ENCODE data around the gene SERPINH1.
A peak's percentile ranks its signal among the peaks of the same experiment; 100 is the strongest.

SERPINH1 gene

DNA sequence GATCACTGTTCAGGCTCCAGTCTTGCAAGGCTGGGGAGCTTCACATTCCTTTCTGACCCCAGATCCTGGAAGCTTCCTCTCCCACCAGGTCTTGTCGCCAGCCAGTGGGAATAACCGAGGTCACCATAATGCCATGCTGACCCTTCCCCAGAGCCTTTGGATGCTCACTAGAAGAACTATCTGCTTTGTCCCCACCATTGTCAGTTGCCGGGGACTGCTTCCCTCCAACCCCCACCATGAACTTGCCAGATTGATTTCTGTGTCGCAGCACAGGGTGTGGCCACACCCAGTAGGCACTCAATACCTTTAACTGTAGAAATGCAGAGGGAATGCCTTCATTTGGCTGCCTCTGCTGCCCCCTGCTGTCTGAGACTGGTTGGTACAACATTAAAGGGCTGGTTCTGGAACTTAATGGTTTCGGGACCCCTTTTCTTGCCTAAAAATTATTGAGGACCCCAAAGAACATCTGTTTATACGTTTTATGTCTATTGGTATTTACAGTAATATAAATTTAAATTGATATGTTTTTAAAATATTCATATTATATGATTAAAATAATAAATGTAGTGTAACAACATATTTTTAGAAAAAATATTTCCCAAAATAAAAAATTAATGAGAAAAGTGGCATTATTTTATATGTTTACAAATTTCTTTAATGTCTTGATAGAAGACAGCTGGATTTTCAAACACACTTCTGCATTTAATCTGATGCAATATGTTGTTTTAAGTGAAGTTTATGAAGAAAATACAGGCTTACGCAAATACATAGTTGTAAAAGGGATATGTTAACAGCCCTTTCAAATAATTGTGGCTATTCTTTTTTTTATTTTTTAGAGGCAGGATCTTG is 29.6 kb upstream of the SERPINH1 start:
- peak; percentile 54 to 83 (median 76) for DNase-seq

DNA sequence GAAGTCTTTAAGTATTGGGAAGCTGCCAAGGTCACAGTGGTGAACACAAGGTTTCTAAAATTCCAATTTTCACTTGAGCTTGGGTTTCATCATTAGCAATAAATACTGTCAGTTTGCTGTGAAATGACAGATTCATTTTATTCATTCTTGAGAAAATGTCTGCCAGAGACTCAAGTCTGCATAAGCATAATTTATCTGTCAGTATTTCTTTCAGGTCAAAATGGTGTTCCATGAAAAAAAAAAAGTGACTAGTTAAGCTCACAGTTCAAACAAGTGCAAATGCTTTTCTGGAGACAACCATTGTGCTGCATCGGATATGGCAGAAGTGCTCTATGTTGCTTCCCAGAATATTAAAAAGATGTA is 28.2 kb upstream of the SERPINH1 start:
- DNase-seq: no peak

DNA sequence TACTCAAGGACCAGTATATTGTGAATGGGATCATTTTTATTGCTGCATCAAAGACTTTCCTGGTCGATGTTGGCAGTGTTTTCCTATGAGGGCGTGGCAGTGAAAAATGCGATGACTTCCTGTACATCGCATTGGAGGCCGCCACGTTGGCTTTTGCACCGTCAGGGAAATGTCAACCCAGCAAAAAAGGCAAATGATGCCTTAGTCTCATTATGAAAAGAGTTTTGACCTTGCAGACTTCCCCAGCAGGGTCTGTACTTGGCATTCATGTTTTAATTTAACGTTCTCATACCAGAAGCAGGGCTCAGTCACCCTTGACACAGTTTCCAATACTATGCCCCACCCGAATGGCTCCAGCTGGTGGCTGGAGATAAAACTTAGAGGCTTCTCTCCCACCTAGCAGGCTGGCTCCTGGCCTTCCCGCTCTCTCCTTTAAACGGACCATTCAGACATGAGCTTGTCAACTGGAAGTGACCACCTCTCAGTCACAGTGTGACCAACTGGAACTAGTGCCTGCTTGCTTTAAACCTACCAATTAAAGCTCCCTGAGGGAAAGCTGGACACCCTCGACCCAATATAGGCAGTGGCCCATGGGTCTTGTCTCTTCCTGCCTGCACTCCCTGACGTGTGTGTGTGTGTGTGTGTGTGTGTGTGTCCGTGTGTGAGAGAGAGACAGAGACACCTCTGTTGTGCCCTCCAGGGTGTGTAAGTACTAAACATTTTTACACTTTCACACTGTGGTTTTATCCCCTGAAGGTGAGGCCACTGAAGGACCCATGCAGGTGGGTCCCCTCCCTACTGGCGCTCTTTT is 27.6 kb upstream of the SERPINH1 start:
- DNase-seq: no peak

DNA sequence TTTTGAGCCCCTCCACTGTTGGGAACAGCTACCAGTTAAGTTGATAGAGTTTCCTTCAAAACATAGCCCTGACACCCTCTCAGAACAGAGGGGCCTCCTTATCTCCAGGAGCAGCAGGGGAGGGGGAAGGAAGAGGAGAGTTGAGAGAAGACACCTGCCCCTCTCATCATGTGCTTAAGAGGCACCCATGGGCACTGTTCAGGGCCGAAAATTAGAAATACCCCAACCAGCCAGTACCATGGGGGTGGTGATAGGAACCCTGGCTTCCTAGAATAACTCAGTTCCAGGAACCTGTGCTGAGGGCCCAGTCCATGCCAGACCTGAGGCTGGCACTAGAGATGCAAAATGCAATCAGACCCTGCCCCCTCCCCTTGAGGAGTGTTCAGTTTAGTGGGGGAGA is 27.0 kb upstream of the SERPINH1 start:
- no peak for DNase-seq

DNA sequence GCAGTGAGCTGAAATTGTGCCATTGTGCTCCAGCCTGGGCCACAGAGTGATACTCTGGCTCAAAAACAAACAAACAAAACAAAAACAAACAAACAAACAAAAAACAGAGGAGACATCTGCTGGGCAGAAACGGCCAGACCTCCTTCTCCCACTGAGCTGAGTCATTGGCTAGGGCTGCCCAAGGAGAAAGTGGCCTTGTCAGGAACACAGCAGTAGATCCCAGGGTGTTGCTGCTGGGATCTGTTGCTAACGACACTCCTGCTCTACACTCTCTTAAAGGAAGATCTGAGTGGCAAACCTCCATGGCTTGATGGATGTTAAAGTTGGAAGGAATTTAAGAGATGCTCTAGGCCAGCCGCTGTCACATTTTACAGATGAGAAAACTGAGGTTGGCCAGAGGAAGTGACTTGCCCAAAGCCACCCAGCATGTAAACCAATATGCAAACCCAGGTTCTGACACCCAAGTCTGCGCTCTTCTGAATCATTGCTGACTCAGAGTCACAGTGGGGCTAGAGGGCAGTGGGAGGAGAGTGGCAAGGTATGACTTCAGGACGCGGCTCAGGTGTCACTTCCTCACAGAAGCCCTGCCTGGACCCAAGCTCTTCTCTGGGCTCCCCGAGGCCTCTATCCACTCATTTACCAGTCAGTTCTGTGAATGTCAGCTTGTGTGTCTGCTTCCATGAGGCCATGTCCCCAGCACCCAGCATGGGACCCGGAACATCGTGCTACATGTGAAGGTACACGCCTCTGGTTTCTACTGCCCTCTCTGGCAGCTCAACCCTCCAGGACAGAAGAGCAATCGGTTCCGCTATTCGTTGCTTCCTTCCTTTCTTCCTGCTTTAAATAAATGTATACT is 25.0 kb upstream of the SERPINH1 start:
- peak in 1 of 5 donors; percentile 82 for DNase-seq

DNA sequence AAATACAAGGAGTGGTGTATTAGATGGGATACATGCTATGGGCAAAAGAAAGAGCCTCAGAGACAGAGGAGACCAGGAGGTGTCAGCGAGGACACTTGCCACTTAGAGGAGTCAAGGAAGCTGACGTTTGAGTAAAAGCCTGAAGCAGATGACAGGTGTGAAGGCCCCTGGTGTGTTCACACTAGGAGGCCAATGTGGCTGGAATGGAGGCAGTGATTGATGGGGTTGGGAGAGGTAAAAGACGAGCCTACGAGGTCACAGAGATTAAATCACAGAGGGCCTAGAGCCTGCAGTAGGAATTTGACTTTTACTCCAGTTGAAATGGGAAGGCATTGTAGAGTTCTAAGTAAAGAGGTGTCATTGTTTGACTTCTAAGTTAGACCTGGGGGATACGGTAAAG is 24.3 kb upstream of the SERPINH1 start:
- DNase-seq: no peak

DNA sequence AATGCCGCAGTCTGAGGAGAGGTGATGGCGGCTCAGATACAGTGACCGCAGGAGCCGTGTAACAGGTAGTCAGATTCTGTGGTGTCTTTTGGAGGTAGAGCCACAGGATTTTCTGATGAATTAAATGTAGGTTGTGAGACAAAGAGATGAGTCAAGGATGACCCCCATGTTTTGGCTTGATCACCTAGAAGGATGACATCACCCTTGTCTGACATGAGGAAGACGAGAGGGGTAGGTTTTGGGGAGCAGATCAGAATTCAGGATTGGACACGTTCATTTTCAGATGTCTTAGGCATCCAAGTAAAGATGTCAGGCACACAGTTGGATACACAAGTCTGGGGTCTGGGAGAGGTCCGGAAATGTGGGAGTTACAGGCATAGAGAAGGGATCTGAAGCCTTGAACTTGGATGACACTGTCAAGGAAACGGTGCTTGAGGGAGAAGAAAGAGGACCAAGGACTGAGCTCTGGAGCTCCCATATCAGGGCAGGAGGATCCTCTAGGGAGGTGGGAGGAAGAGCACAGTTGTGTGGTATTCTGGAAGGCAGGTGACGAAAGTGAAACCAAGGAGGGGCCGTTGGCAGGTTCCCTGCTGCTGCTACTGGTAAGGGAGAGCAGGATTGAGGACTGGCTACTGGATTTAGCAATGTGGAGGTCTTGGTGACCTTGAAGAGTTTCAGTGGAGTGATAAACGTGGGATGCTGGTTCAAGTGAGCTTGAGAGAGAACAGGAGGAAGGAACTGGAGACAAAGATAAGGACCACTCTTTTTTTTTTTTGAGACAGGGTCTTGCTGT is 23.7 kb upstream of the SERPINH1 start:
- no peak for DNase-seq

DNA sequence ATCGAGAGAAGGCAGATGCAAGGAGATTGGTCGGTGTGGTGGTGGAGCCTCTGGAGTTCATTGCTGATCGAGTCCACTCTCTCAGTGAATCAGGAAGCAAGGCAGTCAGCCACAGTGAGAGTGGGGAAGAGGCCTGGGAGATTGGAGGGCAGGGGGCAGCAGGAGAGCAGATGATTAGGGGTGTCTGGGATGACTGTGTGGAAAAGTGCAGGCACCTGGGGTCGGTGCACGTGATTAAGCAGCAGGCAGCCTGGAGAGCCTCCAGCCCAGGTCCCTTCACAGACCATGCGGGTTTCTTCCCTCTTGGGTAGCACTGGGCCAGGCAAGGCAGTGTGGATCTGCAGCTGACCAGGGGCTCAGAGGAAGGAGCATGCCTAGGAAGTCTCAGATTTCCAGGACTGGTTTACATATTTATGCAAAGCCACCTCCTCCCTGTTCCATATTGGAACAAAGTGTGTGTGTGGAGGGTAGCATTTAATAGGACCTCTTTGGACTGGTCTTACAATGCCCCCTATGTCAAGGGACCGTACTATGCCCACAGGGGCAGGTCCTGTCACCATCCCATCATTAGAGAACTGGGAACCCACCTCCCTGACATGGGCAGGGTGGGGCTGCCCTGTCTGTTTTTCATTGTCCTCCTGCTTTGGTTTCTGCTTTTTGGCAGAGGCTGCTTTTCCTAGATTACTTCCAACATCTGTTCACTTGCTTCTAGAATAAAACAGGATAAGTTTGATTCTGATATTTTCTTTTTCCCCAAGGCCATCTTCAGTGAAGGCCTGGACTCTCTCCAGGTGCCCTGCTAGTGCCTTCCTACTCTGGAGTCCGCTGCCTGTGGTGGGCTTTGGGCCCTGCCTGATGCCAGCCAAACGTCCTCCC is 22.4 kb upstream of the SERPINH1 start:
- DNase-seq: no peak

DNA sequence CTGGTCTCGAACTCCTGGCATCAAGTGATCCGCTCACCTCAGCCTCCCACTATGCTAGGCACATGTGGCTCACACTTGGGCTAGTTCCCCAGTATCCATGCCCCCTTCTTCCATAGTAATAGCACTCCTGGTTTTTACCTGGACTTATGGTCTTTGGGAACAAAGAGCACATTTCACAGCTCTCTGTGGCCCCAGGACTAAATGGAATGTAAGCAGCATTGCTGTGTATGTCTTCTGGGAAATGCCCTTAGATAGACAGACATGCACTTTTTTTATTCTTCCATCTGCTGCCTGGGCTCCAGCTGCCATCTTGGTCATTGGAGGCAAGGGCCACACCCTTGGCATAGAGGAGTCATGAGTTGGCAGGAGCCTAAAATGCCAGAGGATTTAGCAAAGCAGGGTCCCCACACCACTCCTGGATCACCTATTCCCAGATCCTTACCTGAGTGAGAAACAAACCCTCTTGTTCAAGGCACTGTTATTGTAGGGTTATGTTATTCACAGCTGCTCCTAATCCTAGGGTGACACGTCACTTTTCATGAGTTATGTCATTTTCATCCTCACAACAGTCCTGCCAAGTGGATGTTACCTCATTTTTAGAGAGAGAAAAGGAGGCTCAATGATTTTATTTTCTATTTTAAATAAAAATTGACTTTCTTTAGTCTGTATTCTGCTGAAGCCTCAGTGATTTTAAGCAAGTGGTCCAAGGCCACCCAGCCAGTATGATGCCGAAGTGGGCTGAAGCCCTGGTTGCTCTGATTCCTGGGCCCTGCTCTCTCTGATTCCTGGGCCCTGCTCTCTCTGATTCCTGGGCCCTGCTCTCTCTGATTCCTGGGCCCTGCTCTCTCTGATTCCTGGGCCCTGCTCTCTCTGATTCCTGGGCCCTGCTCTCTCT is 20.6 kb upstream of the SERPINH1 start:
- DNase-seq: no peak

DNA sequence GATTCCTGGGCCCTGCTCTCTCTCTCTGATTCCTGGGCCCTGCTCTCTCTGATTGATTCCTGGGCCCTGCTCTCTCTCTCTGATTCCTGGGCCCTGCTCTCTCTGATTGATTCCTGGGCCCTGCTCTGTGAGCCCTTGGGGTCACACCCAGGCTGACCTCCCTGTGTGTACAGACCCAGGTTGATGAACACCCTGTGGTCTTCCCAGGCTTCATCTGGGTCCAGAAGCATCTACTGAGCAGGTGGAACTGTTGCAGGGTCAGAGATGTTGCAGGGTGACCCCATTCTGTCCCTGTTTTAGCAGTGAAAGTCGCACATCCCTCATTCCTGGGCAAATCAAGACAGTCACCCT is 20.0 kb upstream of the SERPINH1 start:
- DNase-seq: no peak

DNA sequence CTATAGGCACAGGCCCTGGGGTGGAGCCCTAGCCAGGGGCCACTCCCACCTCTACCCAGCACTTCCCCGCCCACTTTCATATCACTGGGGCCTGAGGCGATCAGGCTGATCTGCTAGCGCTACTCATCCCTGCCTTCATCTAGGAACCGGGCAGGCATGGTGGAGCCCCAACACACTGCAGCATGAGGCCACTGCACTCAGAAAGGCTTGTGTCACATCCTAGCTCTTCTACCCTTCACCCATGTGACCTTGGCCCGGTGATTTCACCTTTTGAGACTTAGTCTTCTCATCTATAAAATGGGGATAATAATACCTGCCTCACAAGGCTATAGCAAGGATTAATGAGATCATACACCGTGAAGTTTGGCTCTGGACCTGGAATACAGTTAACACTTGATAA is 18.2 kb upstream of the SERPINH1 start:
- DNase-seq: no peak

DNA sequence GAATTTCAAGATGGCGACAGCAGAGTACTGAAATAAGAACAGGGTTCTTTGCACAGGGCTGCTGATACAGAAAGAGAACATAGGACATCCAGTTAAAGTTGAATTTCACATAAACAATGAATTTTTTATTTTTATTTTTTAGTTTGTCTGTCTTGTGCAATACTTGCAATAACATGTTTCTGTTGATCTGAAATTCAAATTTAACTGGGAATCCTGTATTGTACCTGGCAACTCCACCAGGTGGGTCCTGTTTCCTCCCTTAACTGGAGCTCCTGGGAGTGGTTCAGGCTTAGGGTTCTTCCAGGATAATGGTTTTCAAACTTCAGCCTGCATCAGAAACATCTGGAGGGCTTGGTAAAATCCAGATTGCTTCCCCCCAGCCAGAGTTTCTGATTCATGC is 14.9 kb upstream of the SERPINH1 start:
- DNase-seq: no peak

DNA sequence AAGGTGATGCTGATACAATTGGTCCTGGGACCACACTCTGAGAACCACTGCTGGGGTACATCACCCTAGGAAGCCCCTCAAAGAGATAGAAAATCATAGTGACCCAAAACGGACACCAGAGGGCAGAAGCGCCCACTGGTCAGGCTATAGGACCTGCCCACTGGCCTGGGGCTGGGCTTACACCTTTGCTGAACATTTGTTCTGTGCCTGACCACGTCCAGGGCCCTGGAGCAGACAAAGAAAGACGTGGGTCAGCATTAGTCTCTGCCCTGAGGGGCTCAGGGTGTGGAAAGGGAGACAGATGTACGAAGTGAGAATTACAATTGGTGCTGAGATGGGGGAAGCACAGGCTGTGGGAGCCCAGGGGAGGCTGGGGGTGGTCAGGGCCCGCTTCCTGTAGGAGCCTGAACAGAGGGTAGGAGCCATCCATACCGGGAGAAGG is 14.4 kb upstream of the SERPINH1 start:
- DNase-seq: no peak

DNA sequence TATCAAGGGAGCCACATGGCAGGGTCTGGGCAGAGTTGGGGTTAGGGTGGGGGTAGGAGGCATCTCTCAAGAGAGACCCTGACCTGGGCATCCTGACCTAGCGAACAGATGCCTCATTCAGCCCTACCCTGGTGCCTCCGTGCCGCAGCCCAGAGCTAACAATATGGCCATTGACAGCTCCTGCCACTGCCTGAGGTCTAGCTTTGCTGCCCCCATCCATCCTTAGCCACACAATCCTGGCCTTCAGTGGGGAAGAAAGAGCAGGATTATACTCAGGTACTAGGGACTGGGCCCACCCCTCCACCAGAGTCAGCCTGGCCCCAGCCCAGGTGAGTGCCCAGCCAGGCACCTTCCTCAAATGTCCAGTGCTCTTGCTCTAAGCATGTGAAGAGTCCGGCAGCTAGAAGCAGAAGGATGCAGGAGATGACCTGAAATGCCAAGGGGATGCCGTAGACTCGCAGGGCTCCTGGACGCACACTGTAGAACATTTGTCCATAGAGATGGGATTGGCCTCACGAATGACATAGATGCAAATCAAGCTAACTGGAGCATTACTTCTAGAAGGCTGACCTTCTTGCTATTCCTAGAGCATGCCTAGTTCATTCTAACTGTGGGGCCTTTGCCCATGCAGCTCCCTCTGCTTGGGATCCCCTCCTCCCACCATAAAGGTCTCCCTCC is 13.3 kb upstream of the SERPINH1 start:
- no peak for DNase-seq

DNA sequence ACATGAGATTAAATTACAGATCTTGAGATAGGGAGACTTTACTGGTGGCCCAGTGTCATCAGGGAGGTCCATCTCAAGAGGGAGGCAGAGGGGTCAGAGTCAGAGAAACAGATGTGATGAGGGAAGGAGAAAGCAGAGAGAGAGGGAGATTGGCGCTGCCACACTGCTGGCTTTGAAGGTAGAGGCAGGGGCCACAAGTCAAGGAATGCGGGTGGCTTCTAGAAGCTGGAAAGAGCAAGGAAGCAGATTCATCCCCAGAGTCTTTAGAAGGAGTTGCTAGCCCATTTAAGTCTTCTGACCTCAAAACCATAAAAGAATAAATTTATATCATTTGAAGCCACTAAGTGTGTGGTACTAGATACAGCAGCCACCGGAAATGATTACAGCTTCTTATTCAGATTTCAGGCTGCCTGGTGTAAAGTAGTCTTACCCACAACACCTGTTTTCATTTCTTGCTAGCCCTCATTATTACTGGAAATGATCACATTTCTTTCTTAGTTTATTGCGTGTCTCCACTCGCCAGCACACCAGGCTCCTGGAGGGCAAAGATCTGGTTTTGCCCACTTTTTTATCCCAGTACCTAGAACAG is 12.6 kb upstream of the SERPINH1 start:
- DNase-seq: peak in 1 of 5 donors; percentile 38

DNA sequence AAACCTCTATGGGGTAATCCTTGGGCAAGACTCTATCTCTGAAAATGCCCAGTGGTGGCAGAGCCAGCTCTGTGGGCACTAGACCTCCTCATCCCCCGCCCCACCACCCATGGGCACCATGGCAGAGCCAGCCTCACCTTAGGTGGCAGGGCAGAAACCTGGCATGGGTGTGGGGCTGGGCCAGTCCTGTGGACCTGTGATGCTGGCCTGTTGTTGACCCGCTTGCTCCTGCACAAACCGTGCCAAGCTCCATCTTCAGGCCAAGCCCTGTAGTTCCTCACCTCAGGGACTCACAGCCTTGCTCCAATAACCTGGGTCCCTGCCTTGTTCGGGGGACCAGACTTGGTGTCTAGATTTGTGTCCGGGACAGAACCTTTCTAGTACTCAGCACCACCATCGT is 8.9 kb upstream of the SERPINH1 start:
- no peak for DNase-seq

DNA sequence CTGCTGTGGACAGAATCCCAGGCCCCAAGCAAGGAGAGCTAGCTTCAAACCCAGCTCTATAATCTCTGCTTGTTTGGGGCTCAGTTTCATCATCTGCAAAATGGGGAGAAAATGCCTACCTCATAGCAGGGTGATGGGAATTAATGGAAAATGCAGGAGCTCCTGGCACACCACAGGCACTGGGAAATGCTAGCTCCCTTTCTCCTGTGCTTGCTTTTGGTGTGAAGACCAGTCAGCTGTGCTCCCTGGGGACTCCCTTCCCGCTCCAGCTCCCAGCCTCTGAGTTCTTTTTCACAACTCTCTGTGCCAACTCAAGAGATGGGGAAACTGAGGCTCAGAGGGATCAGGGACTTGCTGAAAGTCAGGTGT is 8.2 kb upstream of the SERPINH1 start:
- DNase-seq: no peak

DNA sequence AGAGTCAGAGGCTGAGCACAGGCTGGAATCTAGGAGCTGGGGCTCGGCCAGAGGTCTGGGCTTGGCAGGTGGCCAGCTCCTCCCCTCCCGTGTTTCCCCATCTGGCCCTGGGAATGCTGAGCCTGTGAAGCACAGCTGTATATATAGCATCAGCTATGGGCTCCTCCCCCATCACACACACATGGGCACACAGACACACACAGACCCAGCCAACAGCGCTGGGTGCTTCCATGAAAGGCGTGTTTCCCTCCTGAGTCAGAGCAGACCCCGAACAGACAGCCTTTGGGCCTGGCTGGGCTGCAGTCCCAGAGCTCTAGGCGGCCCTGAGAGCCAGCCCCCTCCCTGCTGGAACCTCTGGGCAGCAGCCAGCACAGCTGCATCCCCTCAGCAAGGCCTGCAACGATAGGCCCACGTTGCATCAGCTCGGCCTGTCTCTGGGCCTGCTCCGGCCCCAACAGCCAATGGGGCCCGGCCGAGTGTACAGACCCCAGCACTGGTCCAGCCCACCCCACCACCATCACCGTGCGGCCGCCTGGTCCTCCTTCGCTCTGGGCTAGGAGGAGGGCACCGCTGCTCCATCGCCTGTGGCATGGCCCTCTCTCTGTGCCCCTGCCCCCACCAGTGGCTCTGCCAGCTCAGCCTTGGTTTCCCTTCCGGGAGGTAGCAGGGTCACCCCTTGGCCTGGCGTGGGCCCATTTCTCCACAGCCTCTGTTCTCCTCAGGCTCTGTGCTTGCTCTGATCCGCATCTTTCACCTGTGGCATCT is 7.6 kb upstream of the SERPINH1 start:
- DNase-seq: no peak
